ENCODE measurements around the gene ZNF513.
A peak's percentile ranks its signal among the peaks of the same experiment; 100 is the strongest.

The ZNF513 gene

DNA sequence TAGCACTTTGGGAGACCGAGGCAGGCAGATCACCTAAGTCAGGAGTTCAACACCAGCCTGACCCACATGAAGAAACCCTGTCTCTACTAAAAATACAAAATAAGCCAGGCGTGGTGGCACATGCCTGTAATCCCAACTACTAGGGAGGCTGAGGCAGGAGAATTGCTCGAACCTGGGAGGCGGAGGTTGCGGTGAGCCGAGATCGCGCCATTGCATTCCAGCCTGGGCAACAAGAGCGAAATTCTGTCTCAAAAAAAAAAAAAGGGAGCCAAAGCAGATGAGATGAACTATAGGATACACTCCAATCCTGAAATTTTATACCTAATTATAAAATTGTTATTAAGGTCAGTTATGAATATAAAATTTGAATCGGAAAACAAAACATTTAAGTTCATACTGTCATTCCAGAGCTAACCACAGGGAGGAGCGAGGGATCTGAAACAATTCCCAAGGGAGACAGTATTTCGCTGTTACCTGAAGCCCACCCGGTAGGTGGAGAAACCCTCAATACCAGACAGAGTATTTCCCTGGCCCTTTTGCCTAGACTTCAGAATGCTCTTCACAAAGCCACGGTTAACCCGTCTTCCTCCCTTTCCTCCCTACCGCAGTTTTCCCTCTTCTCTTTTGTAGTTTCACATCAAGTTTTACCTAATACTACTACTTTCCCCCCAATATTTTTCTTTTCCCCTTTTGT is 27.4 kb upstream of the ZNF513 start:
- DNase-seq (ENCODE audit: extremely low read depth, low read depth): no peak
- TF ChIP-seq, protein P1, sequence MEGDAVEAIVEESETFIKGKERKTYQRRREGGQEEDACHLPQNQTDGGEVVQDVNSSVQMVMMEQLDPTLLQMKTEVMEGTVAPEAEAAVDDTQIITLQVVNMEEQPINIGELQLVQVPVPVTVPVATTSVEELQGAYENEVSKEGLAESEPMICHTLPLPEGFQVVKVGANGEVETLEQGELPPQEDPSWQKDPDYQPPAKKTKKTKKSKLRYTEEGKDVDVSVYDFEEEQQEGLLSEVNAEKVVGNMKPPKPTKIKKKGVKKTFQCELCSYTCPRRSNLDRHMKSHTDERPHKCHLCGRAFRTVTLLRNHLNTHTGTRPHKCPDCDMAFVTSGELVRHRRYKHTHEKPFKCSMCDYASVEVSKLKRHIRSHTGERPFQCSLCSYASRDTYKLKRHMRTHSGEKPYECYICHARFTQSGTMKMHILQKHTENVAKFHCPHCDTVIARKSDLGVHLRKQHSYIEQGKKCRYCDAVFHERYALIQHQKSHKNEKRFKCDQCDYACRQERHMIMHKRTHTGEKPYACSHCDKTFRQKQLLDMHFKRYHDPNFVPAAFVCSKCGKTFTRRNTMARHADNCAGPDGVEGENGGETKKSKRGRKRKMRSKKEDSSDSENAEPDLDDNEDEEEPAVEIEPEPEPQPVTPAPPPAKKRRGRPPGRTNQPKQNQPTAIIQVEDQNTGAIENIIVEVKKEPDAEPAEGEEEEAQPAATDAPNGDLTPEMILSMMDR (IDR thresholded peaks at IDR 0.05; ENCODE audit: low read depth, low read length): peak; percentile 49

DNA sequence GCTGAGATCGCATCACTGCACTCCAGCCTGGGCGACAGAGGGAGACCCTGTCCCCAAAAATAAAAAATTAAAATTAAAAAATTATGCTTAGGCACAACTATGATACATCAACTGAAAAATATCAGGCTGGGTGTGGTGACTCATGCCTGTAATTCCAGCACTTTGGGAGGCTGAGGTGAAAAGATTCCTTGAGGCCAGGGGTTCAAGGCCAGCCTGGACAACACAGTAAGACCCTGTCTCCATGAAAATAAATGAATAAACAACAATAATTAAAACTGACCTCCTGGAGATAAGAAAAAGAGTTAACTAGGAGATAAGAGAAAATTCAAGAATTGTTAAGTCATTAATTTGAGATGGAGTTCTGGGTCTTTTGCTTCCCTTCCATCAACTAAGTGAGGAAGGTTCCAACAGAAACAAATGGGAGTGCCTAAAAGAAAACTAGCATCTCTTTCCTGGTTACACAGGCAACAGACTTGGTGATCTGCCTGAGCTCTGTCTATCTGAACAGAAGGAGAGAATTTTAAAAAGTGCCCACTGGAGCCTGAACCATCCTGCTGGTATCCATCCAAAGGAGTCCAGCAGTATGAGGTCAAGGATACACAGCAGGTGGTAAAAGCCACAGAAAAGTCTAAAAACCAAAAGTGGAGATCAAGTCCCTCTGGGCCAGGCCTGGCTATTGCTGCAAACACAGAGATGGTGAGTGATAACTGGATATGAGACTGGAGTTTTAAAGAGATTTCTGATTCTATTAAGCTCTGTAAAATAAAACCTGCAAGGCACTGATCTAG is 20.0 kb upstream of the ZNF513 start:
- TF ChIP-seq, protein P1 (IDR thresholded peaks at IDR 0.05; ENCODE audit: low read depth, low read length): no peak

DNA sequence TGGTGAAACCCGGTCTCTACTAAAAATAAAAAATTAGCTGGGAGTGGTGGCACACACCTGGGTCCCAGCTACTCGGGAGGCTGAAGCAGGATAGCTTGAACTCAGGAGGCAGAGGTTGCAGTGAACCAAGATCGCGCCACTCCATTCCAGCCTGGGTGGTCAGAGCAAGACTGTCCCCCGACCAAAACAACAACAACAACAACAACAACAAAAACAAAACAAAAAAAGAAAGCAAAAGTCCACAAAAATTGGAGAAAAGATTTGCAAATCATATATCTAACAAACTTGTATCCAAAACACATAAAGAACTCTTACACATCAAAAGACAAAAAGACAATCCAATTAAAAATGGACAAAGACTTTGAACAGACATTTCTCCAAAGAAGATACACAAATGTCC is 18.4 kb upstream of the ZNF513 start:
- DNase-seq (ENCODE audit: extremely low read depth, low read depth): no peak
- TF ChIP-seq, protein P1 (IDR thresholded peaks at IDR 0.05; ENCODE audit: low read depth, low read length): no peak

More for the DNA sequence above, 20.0 kb upstream of the ZNF513 start:
- DNase-seq (ENCODE audit: extremely low read depth, low read depth): no peak

DNA sequence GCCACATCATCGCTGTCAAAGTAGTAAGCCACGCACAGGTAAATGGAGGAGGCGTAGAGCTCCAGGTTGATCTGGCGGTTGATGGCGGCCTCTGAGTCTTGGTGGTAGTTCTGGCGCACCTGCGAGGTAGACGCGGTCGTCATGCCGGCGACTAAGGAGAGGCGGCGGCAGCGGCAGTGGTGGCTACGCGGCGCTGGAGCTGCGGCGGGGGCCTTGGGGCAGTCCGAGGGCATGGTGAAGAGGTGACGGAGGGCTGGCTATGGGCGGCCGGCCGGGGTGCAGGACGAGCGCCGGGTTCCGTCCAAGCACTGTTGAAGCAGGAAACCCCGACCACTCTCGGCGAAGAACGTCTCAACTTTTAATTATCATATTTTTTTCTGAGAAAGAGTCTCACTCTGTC is 12.7 kb upstream of the ZNF513 start:
- DNase-seq (ENCODE audit: extremely low read depth, low read depth): no peak

DNA sequence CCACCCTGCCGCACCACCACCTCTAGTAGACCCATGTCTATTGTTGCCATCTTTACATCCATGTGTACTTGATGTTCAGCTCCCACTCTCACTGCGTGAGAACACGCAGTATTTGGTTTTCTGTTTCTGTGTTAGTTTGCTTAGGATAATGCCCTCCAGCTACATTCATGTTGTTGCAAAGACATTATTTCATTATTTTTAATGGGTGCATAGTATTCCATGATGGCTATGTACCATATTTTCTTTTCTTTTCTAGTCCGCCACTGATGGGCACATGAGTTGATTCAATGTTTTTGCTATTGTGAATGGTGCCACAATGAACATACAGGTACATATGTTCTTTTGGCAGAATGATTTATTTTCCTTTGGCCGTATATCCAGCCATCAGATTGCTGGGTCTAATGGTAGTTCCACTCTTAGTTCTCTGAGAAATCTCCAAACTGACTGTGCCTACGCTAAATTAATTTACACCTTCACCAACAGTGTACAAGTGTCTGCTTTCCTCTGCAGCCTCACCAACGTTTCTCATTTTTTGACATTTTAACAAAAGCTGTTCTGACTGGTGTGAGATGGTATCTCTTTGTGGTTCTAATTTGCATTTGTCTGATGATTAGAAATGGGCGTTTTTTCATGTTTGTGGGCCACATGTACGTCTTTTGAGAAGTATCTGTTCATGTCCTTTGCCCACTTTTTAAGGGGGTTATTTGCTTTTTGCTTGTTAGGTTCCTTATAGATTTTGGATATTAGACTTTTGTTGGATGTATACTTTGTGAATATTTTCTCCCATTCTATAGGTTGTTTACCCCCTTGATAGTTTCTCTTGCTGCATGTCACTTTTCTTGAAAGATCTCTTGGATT is 10.5 kb upstream of the ZNF513 start:
- TF ChIP-seq, protein P1 (IDR thresholded peaks at IDR 0.05; ENCODE audit: low read depth, low read length): no peak
- no peak for DNase-seq (ENCODE audit: extremely low read depth, low read depth)

More for the DNA sequence above, 12.7 kb upstream of the ZNF513 start:
- TF ChIP-seq, protein P1 (IDR thresholded peaks at IDR 0.05; ENCODE audit: low read depth, low read length): no peak

DNA sequence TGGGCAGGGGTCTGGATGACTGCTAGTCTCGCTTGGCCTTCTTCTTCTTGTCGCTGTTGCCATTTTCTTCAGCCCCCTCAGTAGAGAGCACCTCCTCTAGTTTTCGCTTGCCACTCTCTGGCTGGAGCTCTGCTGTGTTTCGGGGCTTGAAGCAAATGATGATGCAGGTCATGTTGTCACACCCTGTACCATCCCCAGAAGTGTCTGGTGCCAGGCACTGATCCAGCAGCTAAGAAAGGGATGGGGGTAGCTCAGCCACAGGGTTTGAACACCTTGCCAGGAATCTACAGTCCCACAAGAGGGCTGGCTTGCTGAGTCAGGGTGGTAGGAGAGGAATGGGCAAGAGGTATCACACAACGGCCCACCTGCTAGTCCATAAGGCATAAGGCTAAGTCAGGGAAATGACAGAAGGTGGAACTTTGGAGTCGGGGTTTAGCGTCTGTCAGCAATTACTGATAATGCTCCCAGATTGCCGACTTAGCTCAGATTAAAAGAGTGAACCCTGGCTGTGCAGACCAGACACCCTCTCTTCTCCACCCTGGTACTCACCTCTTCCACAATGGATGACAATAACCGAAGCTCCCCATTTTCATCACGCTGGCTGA is 1.1 kb upstream of the ZNF513 start:
- TF ChIP-seq, protein P1 (IDR thresholded peaks at IDR 0.05; ENCODE audit: low read depth, low read length): no peak
- no peak for DNase-seq (ENCODE audit: extremely low read depth, low read depth)

Measured in AG09319 (cell line).